Right lobe of liver (tissue), 4 donors: ENCODE results near the gene LIN7B.

Experiments
- CTCF ChIP-seq, 4 donors: fragments of 200-600 bp in 3 of 4; fragments of 450-650 bp in 1 of 4; IDR thresholded peaks; one replicate each; pipeline versions ENCODE4 v1.5.1 to v1.8.0; 2016 to 2022; ENCODE audit warnings: antibody characterized with exemption in 4 of 4, mild to moderate bottlenecking in 2 of 4
- POLR2A ChIP-seq: fragments of 450-650 bp; IDR thresholded peaks from one replicate; pipeline ENCODE4 v1.6.1; 2017; ENCODE audit warnings: antibody characterized with exemption, mild to moderate bottlenecking
- donor health status: DM: no; HTN: no; CAD: no.
- donor health status: DM: no; HTN: no; CAD: no.
- donor health status: DM: no; HTN: yes; CAD: no.

DNA sequence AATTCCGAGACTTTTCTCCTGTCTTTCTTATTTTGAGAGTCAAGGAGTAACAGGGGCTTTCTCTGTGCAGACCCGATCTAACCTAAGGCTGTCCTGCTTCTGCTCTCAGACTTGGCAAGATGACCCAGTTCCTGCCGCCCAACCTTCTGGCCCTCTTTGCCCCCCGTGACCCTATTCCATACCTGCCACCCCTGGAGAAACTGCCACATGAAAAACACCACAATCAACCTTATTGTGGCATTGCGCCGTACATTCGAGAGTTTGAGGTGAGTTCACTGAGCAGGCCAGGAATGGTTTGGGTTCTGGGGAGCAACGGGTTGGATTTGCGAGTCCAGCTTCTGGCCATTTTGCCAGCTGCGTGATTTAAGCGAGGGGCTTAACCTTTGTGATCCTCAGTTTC lies 27.9 kb upstream of the LIN7B start:
- TF ChIP-seq CTCF (IDR thresholded peaks at IDR 0.05) (no peak), POLR2A (no peak)
